Renal pelvis (tissue), 4 donors: ENCODE results near the gene TNFRSF12A. TPM values are rescaled to one million over a fixed set of nuclear protein-coding genes. Genes with fewer than 3 reads are reported as not detected.
"Not testable (repeated sequence)": the region's sequence is repeated elsewhere in the genome, so short reads cannot be mapped to it uniquely, and the experiment has no call there.

ENCODE experiments used
- DNase-seq: peaks from one replicate; pipeline ENCODE4 v3.0.0-alpha.2; 2013
- polyA plus RNA-seq, 3 donors: library from polyadenylated mRNA; unstranded; fragments of 120-200 nt; gene quantifications; one replicate each; pipeline ENCODE4 v1.2.1, GENCODE V29; 2013; ENCODE audit not compliant: insufficient read length in 3 of 3

TNFRSF12A gene
- polyA plus RNA-seq, 3 donors: 12.7 to 15.3 (median 14.2) TPM

DNA sequence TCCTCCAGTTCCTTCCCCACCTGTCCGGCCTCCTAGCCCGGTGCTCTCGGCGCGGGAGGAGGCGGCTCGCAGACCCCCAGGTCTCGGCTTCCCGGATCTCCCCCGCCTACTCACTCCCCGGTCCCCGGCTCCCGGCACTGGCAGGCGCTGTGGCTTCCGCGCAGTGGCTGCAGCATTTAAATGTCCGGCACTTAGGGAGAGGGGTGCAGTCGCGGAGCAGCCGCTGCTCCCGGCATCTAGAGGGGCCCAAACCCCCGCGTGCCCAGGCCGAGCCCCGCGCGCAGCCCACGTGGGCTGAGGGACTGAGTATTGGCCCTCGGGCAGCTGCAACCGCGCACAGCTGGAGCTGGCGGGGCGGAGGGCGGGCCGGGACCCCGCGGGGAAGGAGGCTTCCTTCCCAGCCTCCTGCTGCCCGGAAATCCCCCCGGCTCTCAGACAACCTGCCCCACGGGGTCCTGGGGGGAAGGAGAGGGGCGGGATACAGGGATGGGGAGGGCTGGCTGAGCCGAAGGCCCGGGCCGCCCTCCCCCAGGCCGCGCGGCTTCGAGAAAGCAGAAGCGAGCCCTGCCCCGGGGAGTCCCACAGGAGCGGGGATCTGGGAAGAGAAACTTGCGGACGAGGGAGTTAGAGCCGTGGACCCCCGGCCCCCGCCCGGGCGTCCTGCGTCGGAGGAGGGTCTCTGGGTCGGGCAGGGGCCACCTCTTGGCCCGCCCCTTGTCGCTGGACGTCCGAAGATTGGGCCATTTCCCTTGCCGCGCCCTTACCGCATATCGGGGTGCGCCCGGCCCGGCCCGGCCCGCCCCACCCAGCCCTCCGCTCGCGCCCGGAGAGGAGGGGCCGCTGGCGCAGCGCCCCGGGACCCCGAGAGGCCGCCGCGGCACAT is 25.8 kb downstream of the TNFRSF12A start, which contains the start of gene MMP25:
Gene MMP25, plus strand, starts transcription at position 804 of the 883 bp plus-strand sequence. CDS start 357 bp downstream, outside the sequence.
- DNase-seq: no peak

- DNase-seq: no peak
Measured at GRCh38 chr16:3046641-3047386, 26.6 kb downstream of the TNFRSF12A start.

DNA sequence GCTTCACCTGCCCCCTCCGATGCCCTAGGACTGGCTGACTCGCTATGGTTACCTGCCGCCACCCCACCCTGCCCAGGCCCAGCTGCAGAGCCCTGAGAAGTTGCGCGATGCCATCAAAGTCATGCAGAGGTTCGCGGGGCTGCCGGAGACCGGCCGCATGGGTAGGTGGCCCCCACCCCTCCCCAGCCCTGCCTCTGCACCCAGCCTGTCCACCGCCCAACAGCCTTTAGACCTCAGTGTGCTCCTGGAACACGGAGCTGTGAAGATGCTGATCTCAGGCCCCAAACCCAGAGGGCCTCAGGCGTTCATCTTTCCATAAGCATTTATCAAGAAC is 27.2 kb downstream of the TNFRSF12A start:
- DNase-seq: no peak

GRCh38 chr16:3049921-3050481 is 29.8 kb downstream of the TNFRSF12A start:
- no peak for DNase-seq

GRCh38 chr16:3050487-3050886 is 30.3 kb downstream of the TNFRSF12A start:
- no peak for DNase-seq

DNA sequence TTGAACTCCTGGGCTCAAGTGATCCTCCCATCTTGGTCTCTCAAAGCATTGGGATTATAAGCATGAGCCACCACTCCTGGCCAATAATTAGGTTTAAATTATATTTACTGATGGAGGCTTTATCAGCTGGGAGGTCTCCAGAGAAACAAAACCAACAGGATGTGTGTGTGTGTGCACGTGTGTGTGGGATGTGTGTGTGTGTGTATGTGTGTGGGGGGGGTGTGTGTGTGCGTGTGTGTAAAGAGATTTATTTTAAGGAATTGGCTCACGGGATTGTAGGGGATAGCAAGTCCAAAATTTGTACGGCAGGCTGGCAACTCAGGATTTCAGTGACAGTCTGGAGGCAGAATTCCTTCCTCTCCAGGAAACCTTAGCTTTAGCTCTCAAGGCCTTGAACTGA is 30.8 kb downstream of the TNFRSF12A start:
- DNase-seq: no peak

- DNase-seq: no peak
Measured at GRCh38 chr16:3051494-3051893, 31.3 kb downstream of the TNFRSF12A start.

DNA sequence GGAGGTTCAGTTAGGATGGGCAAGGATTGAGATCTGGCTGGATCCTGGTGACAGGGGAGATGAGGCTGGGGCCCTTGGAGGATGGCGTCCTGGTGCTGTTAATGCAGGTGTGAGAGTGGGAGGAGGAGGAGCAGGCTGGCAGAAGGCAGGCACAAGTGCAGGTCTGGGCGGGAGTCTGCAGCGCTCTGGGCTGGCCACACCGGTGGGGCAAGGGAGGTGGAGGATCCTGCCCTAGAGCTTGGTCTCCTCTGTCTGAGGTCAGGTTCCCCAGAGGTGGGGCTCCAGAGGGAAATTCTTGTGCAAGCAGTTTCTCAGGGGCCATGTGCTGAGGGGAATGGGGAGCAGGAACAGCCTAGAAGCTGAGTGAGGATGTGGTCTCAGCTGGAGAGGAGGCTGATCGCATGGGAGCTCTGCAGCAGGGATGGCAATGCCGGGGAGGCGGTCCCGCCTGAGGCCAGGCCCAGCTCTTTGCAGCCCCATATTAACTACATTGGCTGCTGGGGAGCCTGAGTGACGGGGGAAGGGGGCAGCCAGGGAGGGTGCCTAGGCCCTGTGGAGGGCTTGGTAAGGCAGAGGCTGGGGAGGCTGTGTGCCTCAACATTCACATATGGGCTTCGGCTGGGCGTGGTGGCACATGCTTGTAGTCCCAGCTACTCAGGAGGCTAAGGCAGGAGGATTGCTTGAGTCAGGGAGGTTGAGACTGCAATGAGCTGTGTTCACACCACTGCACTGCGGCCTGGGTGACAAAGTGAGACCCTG is 32.6 kb downstream of the TNFRSF12A start:
- DNase-seq: not testable (repeated sequence)

GRCh38 chr16:3053330-3053710 is 33.2 kb downstream of the TNFRSF12A start:
- not testable (repeated sequence) for DNase-seq

GRCh38 chr16:3054965-3055733 is 35.0 kb downstream of the TNFRSF12A start:
- no peak for DNase-seq

GRCh38 chr16:3055734-3056115 is 35.6 kb downstream of the TNFRSF12A start:
- DNase-seq: not testable (repeated sequence)

DNA sequence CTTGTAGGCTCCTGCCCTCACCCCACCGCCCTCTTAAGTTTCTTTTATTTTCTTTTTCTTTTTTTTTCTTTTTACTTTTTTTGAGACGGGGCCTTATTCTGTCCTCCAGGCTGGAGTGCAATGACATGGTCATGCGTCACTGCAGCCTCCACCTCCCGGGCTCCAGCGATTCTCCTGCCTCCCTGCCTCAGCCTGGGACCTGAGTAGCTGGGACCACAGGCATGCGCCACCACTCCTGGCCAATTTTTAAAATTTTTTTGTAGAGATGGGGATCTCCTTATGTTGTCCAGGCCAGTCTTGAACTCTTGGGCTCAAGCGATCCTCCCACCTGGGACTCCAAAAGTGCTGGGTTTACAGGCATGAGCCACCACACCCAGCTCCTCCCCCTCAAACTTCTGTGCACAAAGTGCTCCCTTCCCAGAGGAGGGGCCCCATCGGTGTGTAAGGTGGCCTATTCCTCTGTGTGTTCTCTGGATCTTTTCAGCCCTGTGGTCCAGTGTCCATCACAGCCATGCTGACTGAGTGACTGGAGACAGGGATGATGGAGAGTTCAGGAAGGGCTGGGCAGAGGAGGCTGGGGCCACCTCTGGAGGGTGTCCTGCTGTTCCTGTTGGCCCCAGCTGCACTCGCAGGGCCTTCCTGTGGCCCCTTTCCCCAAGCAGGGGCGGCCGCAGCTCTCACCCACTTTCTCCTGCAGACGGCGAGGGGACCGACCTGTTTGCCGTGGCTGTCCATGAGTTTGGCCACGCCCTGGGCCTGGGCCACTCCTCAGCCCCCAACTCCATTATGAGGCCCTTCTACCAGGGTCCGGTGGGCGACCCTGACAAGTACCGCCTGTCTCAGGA is 36.4 kb downstream of the TNFRSF12A start:
- no peak for DNase-seq

DNA sequence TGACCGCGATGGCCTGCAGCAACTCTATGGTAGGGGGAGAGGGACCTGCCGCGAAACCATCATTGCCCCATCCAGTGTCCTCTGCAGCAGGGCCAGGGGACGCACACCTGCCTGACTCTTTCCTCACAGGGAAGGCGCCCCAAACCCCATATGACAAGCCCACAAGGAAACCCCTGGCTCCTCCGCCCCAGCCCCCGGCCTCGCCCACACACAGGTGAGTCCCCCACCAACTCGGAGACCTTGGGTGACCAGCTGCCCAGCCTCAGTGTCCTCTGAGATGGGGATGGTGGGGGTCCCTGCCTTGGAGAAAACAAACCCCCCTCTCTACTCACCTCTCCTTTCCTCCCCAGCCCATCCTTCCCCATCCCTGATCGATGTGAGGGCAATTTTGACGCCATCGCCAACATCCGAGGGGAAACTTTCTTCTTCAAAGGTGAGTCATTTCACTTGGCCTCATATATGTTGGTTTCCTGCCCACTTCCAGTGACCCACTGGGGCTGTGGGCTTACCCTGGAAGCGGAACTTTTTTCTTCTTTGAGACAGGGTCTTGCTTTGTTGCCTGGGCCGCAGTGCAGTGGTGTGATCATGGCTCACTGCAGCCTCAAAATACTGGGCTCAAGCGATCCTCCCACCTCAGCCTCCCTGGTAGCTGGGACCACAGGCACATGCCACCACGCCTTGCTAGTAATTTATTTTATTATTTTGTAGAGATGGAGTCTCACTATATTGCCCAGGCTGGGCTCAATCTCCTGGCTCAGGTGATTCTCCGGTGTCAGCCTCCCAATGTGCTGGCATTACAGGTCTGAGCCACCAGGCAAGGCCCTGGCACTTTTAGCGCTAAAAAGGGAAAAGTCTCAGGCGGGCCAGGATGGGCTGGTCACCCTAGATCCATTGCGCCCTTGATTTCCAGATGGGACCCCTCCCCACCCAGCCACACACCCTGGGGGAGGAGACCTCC is 37.3 kb downstream of the TNFRSF12A start:
- no peak for DNase-seq

DNA sequence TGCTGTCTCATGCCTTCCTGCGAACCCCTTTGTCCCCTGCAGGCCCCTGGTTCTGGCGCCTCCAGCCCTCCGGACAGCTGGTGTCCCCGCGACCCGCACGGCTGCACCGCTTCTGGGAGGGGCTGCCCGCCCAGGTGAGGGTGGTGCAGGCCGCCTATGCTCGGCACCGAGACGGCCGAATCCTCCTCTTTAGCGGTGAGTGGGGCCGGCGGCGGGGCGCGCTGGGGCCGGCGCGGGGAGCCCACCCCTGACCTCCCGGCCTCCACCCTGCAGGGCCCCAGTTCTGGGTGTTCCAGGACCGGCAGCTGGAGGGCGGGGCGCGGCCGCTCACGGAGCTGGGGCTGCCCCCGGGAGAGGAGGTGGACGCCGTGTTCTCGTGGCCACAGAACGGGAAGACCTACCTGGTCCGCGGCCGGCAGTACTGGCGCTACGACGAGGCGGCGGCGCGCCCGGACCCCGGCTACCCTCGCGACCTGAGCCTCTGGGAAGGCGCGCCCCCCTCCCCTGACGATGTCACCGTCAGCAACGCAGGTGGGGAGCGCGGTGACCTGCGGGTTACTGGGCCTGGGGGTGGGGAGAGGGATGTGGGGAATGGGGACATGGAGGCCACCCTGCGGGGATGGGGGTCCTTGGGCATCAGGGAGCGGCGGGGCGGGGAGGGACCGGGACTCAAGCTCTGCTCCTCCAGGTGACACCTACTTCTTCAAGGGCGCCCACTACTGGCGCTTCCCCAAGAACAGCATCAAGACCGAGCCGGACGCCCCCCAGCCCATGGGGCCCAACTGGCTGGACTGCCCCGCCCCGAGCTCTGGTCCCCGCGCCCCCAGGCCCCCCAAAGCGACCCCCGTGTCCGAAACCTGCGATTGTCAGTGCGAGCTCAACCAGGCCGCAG is 38.2 kb downstream of the TNFRSF12A start:
- peak; percentile 42 for DNase-seq

DNA sequence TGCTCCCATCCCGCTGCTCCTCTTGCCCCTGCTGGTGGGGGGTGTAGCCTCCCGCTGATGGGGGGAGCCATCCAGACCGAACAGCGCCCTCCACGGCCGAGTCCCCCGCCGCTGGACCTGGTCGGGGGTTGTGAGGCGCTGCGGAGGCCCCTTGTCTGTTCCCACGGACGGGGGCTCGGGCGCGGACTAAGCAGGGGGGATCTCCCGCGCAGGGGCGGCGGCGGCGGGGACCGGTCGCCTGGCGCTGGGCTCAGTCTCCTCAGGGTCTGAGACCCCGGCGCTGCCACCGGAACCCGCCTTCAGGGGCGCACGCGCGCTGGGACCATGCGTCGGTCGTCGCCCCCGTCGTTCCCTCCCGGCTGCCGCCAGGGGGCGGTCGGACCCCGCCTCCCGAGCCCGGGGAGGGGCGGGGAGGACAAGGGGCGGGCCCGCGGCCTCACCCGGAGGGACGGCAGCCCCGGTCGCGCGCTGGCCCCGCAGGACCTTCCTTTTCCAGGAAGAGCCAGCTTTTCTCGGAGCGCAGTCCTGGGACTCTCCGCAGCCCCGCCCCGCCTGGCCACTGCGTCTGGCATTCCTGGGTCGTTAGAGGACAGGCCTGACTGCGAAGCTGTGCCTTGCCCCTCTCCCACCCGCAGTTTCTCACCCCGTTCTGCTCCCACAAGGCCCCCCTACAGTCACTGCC is 39.0 kb downstream of the TNFRSF12A start:
- peak; percentile 89 for DNase-seq

DNA sequence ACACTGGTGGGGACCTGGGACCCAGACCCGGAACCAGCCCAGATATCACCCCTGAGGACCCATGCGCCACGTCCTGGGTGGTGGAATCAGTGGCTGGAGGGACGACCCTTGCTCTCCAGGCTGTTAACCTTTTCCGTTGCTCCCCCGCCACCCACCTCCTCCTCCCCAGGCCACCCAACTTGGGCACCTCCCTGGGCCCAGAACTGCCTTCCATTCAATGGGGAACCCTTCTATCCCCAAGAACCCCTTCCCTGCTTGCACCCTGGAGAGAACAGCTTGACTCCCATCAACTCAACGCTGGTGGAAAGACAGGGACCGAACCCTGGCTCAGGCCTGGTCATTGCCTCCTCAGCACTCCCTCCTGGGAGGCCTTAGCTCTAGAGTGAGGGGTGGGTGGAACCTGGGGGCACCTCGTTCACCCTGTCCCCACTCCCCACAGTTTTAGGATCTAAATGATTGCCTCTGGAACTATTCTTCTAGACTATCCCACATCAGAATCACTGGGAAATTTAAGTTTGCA is 39.6 kb downstream of the TNFRSF12A start:
- DNase-seq: no peak
